Activated B cell treated with CpG ODN at 0.5 μM for 24 hours (primary cell): ENCODE measurements around the gene ZNF212. TPM values are rescaled to one million over a fixed set of nuclear protein-coding genes. Genes with fewer than 3 reads are reported as not detected.
A peak's percentile ranks its signal among the peaks of the same experiment; 100 is the strongest.

ENCODE experiments used
- ATAC-seq: fragments of 200-7000 bp; cut with Tn5 transposase; one replicate; pipeline ENCODE4 v1.10.0; 2021; ENCODE audit warnings: low read depth, mild to moderate bottlenecking, moderate library complexity
- CTCF ChIA-PET: fragments of 350-600 bp; sonication (Branson Sonifier 250); formaldehyde crosslinking; loops from one replicate; lab custom pipeline; 2021; ENCODE audit warnings: antibody characterized with exemption; lab: Charles Lee
- POLR2A ChIA-PET: fragments of 350-600 bp; sonication (Branson Sonifier 250); formaldehyde crosslinking; loops from one replicate; lab custom pipeline; 2021; ENCODE audit warnings: antibody characterized with exemption; lab: Charles Lee
- DNase-seq: peaks from one replicate; pipeline ENCODE4 v3.0.0; 2022
- H3K27ac Mint-ChIP-seq: one replicate; pipeline ENCODE4 v1.8.0; 2020; ENCODE audit warnings: mixed read lengths
- H3K27me3 Mint-ChIP-seq: one replicate; pipeline ENCODE4 v1.8.0; 2021; ENCODE audit warnings: mixed read lengths
- H3K36me3 Mint-ChIP-seq: one replicate; pipeline ENCODE4 v1.8.0; 2021; ENCODE audit warnings: low read depth, mixed read lengths
- H3K4me1 Mint-ChIP-seq: one replicate; pipeline ENCODE4 v1.8.0; 2021; ENCODE audit warnings: mixed read lengths
- H3K4me3 Mint-ChIP-seq: one replicate; pipeline ENCODE4 v1.8.0; 2020; ENCODE audit warnings: mild to moderate bottlenecking, mixed read lengths
- H3K9me3 Mint-ChIP-seq: one replicate; pipeline ENCODE4 v1.8.0; 2020; ENCODE audit warnings: mixed read lengths
- intact Hi-C: fragments of 100-400 bp; cut with micrococcal nuclease; formaldehyde crosslinking; loops from one replicate; pipeline ENCODE4 v1.15.1; 2024
- total RNA-seq: library from RNA; stranded (reverse); gene quantifications from 2 replicates; pipeline ENCODE4 v1.2.3, GENCODE V29; 2022
- TF ChIP-seq, protein P1 (sequence below): fragments of 200-600 bp; IDR thresholded peaks from one replicate; pipeline ENCODE4 v1.8.0; 2022; ENCODE audit warnings: antibody characterized with exemption, mild to moderate bottlenecking

ZNF212 gene
- total RNA-seq, 1 donor from 2014 or later, result 21.0 TPM

DNA sequence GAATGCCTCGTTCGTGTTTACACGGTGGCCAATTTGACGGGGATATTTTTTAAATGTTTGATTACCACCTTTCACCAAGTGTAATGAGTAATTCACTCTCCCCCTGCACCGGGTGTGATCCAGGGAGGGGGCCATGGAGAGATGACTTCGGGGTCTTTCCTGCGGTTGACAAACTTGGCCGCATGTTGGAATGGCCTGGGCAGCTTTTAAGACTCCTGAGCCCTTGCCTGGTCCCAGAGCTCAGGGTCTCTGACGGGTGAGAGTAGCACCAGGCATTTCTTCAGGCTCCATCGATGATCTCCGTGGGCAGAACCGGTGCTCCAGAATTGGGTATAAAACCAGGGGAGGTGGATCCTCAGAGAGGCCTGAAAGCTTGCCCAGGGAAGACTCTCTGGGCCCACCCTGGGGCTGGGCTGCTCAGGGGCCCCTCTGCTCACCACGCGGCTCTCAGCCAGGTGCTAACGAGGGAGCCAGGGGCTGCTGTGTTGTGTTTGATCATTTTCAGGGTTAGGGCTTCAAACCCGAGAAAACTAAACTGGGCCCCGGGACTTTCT is 43.2 kb upstream of the ZNF212 start:
- ChIA-PET CTCF (interaction anchor here (1.6 to 2.1 kb wide), 3 partner anchors 14 to 88 kb away, joined by 3 to 8 read pairs (median 5); partner anchors contain the start of gene ZNF425), POLR2A (interaction anchor here (0.5 to 2.0 kb wide), 4 partner anchors 49 to 75 kb away, joined by 3 to 10 read pairs (median 8); partner anchors contain the start of genes ZNF398, ZNF425 and ZNF783)
- ATAC-seq (no peak), DNase-seq (peak; percentile 31)
- Mint-ChIP-seq H3K4me3 (peak overlapping the region; percentile 89), H3K27ac (peak overlapping the region; percentile 47), H3K27me3 (no peaks in the 10 kb centered on the region), H3K9me3 (no peaks in the 10 kb centered on the region), H3K36me3 (peaks cover 32% of the 10 kb centered on the region), H3K4me1 (peaks cover 26% of the 10 kb centered on the region)
- intact Hi-C loops, result loop anchor here (1.0 to 5.0 kb wide), 2 partner anchors 49 to 226 kb away; partner anchors contain the start of gene ZNF398
- TF ChIP-seq, protein P1, sequence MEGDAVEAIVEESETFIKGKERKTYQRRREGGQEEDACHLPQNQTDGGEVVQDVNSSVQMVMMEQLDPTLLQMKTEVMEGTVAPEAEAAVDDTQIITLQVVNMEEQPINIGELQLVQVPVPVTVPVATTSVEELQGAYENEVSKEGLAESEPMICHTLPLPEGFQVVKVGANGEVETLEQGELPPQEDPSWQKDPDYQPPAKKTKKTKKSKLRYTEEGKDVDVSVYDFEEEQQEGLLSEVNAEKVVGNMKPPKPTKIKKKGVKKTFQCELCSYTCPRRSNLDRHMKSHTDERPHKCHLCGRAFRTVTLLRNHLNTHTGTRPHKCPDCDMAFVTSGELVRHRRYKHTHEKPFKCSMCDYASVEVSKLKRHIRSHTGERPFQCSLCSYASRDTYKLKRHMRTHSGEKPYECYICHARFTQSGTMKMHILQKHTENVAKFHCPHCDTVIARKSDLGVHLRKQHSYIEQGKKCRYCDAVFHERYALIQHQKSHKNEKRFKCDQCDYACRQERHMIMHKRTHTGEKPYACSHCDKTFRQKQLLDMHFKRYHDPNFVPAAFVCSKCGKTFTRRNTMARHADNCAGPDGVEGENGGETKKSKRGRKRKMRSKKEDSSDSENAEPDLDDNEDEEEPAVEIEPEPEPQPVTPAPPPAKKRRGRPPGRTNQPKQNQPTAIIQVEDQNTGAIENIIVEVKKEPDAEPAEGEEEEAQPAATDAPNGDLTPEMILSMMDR, result no peak

DNA sequence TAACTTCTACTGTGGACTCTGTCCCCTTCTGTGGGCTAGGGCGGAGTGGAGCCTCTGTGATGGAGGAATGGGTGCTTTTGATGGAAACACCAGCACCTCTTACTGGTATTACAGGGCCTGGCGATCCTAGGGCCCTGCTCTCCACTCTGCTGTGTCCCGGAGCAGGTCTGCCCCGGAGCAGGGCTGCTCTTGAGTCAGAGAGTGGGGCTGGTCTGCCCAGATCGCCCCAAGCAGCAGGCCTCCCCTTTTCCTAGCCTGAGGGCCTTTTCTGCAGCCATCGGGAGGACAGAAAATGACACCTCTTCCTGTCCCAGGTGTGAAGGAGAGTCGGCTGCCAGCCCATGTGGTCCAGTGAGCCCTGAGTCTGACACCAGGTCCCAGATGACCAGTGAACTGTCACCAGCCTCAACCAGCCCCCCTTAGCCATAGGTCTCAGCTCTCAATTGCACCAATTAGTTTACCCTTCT is 42.7 kb upstream of the ZNF212 start:
- Mint-ChIP-seq H3K27me3 (no peaks in the 10 kb centered on the region), H3K4me3 (peak overlapping the region; percentile 89)
- POLR2A ChIA-PET, result no interaction called here

DNA sequence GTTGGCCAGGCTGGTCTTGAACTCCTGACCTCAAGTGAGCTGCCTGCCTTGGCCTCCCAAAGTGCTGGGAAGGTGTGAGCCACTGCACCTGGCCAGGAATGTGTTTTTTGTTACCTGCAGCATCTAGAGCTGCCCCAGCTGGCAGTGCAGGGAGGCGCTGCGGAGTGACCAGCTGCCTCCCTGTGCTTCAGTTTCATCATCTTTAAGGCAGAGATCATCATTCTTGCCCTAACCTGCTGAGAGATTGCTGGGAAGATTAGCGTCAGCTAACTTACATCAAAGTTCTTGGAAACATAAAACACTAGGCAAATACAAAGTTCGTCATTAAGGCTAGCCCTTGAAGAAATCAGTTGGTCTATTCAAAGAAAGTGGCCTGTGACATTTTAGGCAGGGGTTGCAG is 41.8 kb upstream of the ZNF212 start:
- TF ChIP-seq, protein P1, result no peak
- H3K9me3 Mint-ChIP-seq, result no peaks in the 10 kb centered on the region
- peaks cover 39% of the 10 kb centered on the region for H3K36me3 Mint-ChIP-seq
- H3K4me3 Mint-ChIP-seq, result no peak overlapping the region
- ChIA-PET CTCF (interaction anchor here (0.7 kb wide), 1 partner anchor 42 kb away, joined by 3 read pairs; the partner anchor contains the start of gene ZNF212), POLR2A (interaction anchor here (0.5 kb wide), 1 partner anchor 64 kb away, joined by 8 read pairs; no protein-coding TSS in a partner anchor)
- no peak overlapping the region for H3K27ac Mint-ChIP-seq
- H3K27me3 Mint-ChIP-seq, result no peaks in the 10 kb centered on the region
- ATAC-seq (no peak), DNase-seq (no peak)
- peaks cover 21% of the 10 kb centered on the region for H3K4me1 Mint-ChIP-seq
- intact Hi-C loops, result loop anchor here (5.0 kb wide), 1 partner anchor 225 kb away; no protein-coding TSS in a partner anchor

More for the DNA sequence above, 42.7 kb upstream of the ZNF212 start:
- Mint-ChIP-seq H3K27ac (peak overlapping the region; percentile 47), H3K9me3 (no peaks in the 10 kb centered on the region), H3K36me3 (peaks cover 35% of the 10 kb centered on the region), H3K4me1 (peaks cover 23% of the 10 kb centered on the region)
- intact Hi-C loops, result loop anchor here (1.0 to 5.0 kb wide), 2 partner anchors 49 to 226 kb away; partner anchors contain the start of gene ZNF398
- CTCF ChIA-PET, result interaction anchor here (1.6 kb wide), 1 partner anchor 13 kb away, joined by 3 read pairs; no protein-coding TSS in a partner anchor
- no peak for DNase-seq
- TF ChIP-seq, protein P1, result no peak
- ATAC-seq, result no peak

DNA sequence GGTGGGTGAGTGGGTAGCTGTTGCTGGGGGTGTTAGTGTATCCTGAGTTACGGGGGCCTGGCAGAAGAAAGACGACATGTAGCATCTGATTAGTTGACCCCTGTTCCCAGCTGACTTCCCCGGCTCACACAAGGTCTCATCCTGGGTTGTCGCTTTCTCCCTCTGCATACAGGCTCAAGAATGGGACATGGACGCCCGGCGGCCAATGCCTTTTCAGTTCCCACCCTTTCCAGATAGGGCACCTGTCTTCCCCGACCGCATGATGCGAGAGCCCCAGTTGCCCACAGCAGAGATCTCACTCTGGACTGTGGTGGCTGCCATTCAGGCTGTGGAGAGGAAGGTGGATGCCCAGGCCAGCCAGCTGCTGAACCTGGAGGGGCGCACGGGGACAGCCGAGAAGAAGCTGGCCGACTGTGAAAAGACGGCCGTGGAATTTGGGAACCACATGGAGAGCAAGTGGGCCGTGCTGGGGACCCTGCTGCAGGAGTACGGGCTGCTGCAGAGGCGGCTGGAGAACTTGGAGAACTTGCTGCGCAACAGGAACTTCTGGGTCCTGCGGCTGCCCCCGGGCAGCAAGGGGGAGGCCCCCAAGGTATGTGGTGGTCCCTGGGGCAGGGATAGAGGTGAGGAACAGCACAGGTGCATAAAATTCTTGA is 41.2 kb upstream of the ZNF212 start:
- Mint-ChIP-seq H3K4me3 (no peak overlapping the region), H3K9me3 (no peaks in the 10 kb centered on the region), H3K27me3 (no peaks in the 10 kb centered on the region), H3K36me3 (peaks cover 45% of the 10 kb centered on the region), H3K4me1 (peaks cover 21% of the 10 kb centered on the region), H3K27ac (no peak overlapping the region)
- CTCF ChIA-PET, result interaction anchor here (0.7 kb wide), 1 partner anchor 42 kb away, joined by 3 read pairs; the partner anchor contains the start of gene ZNF212
- POLR2A ChIA-PET, result no interaction called here
- TF ChIP-seq, protein P1, result no peak
- intact Hi-C loops, result loop anchor here (5.0 kb wide), 1 partner anchor 224 kb away; no protein-coding TSS in a partner anchor
- no peak for DNase-seq
- ATAC-seq, result no peak
